ENCODE results near the gene ATXN1L. TPM values are rescaled to one million over a fixed set of nuclear protein-coding genes. Genes with fewer than 3 reads are reported as not detected.

Gene ATXN1L
- total RNA-seq, 1 experiment from 2014 or later = 44.8 TPM

- H3K4me3 Mint-ChIP-seq (ENCODE audit: unreplicated experiment) = no peak overlapping the region
- no TSS peak for BruUV-seq (replicated peaks)
Observed at GRCh38 chr16:71869089-71869488, 23.3 kb downstream of the ATXN1L start.

GRCh38 chr16:71870818-71871217 lies 25.0 kb downstream of the ATXN1L start:
- no peak for TF ChIP-seq CTCF (IDR thresholded peaks at IDR 0.05; ENCODE audit: insufficient read depth in 1 of 2, low read depth in 1 of 2, low read length in 1 of 2, severe bottlenecking in 1 of 2, unreplicated experiment in 1 of 2)
- Mint-ChIP-seq H3K27me3 (ENCODE audit: insufficient read depth, unreplicated experiment) (no peaks in the 10 kb centered on the region), H3K9me3 (ENCODE audit: unreplicated experiment) (no peaks in the 10 kb centered on the region), H3K27ac (ENCODE audit: unreplicated experiment) (no peak overlapping the region), H3K4me1 (ENCODE audit: low read depth, unreplicated experiment) (no peaks in the 10 kb centered on the region), H3K4me3 (ENCODE audit: unreplicated experiment) (no peak overlapping the region), H3K36me3 (ENCODE audit: insufficient read depth, unreplicated experiment) (peaks cover 8% of the 10 kb centered on the region)
- BruUV-seq (replicated peaks) = no TSS peak
- ChIA-PET CTCF (no interaction called here), POLR2A (no interaction called here)
- intact Hi-C loops (cut with micrococcal nuclease; ENCODE audit: unreplicated experiment) = no loop called here
- no peaks in the 10 kb centered on the region for H3K4me1 ChIP-seq
- H3K4me3 ChIP-seq (ENCODE audit: low read depth, low read length) = no peak overlapping the region
- no peak for DNase-seq
- H3K27me3 ChIP-seq (replicated peaks; ENCODE audit: control insufficient read depth, insufficient read depth, low read length) = no peaks in the 10 kb centered on the region
- H3K9me3 ChIP-seq = no peaks in the 10 kb centered on the region
- no peaks in the 10 kb centered on the region; the same call in none of the 2 replicates for H3K36me3 ChIP-seq (ENCODE audit: control insufficient read depth, insufficient read depth, low read length)

More at GRCh38 chr16:71869089-71869488, 23.3 kb downstream of the ATXN1L start:
- Histone ChIP-seq H3K27me3 (replicated peaks; ENCODE audit: control insufficient read depth, insufficient read depth, low read length) (no peaks in the 10 kb centered on the region), H3K36me3 (ENCODE audit: control insufficient read depth, insufficient read depth, low read length) (no peaks in the 10 kb centered on the region; the same call in 1 of the 2 replicates), H3K4me1 (no peaks in the 10 kb centered on the region), H3K4me3 (ENCODE audit: low read depth, low read length) (no peak overlapping the region), H3K9me3 (no peaks in the 10 kb centered on the region)
- H3K27ac Mint-ChIP-seq (ENCODE audit: unreplicated experiment) = no peak overlapping the region
- POLR2A ChIA-PET = interaction anchor here (0.7 kb wide), 1 partner anchor 15 kb away, joined by 3 read pairs; the partner anchor contains the start of gene ZNF821
- intact Hi-C loops (cut with micrococcal nuclease; ENCODE audit: unreplicated experiment) = no loop called here
- H3K27me3 Mint-ChIP-seq (ENCODE audit: insufficient read depth, unreplicated experiment) = no peaks in the 10 kb centered on the region
- peaks cover 12% of the 10 kb centered on the region for H3K36me3 Mint-ChIP-seq (ENCODE audit: insufficient read depth, unreplicated experiment)
- H3K4me1 Mint-ChIP-seq (ENCODE audit: low read depth, unreplicated experiment) = no peaks in the 10 kb centered on the region
- CTCF ChIA-PET = no interaction called here
- TF ChIP-seq CTCF (IDR thresholded peaks at IDR 0.05; ENCODE audit: insufficient read depth in 1 of 2, low read depth in 1 of 2, low read length in 1 of 2, severe bottlenecking in 1 of 2, unreplicated experiment in 1 of 2) = no peak
- no peak for DNase-seq
- H3K9me3 Mint-ChIP-seq (ENCODE audit: unreplicated experiment) = no peaks in the 10 kb centered on the region

GRCh38 chr16:71873199-71873598 lies 27.4 kb downstream of the ATXN1L start:
- ChIA-PET CTCF (no interaction called here), POLR2A (no interaction called here)
- Histone ChIP-seq H3K27me3 (replicated peaks; ENCODE audit: control insufficient read depth, insufficient read depth, low read length) (no peaks in the 10 kb centered on the region), H3K9me3 (no peaks in the 10 kb centered on the region), H3K4me1 (no peaks in the 10 kb centered on the region), H3K36me3 (ENCODE audit: control insufficient read depth, insufficient read depth, low read length) (no peaks in the 10 kb centered on the region; the same call in 1 of the 2 replicates), H3K4me3 (ENCODE audit: low read depth, low read length) (no peak overlapping the region)
- Mint-ChIP-seq H3K4me1 (ENCODE audit: low read depth, unreplicated experiment) (no peaks in the 10 kb centered on the region), H3K27ac (ENCODE audit: unreplicated experiment) (no peak overlapping the region), H3K4me3 (ENCODE audit: unreplicated experiment) (no peak overlapping the region), H3K9me3 (ENCODE audit: unreplicated experiment) (no peaks in the 10 kb centered on the region), H3K27me3 (ENCODE audit: insufficient read depth, unreplicated experiment) (no peaks in the 10 kb centered on the region), H3K36me3 (ENCODE audit: insufficient read depth, unreplicated experiment) (peaks cover 14% of the 10 kb centered on the region)
- intact Hi-C loops (cut with micrococcal nuclease; ENCODE audit: unreplicated experiment) = no loop called here
- no peak for DNase-seq
- TF ChIP-seq CTCF (IDR thresholded peaks at IDR 0.05; ENCODE audit: insufficient read depth in 1 of 2, low read depth in 1 of 2, low read length in 1 of 2, severe bottlenecking in 1 of 2, unreplicated experiment in 1 of 2) = no peak
- BruUV-seq (replicated peaks) = no TSS peak

Measured in Caco-2 (cell line).